BJ (cell line): Measurements from ENCODE around the gene MYCN. TPM values are rescaled to one million over a fixed set of nuclear protein-coding genes. Genes with fewer than 3 reads are reported as not detected.

Source experiments
- CTCF ChIA-PET: fragments of 350-600 bp; formaldehyde crosslinking; extraction: SDS; loops from one replicate; lab custom pipeline; 2021; ENCODE audit warnings: antibody characterized with exemption, inconsistent platforms; lab: Yijun Ruan, JAX
- POLR2A ChIA-PET: fragments of 300-600 bp; sonication (Branson Sonifier 250); formaldehyde crosslinking; extraction: SDS; loops from one replicate; lab custom pipeline; 2021; ENCODE audit warnings: antibody characterized with exemption; lab: Charles Lee
- DNase-seq: peaks from one replicate; pipeline ENCODE4 v3.0.0-alpha.2; 2011; ENCODE audit warnings: low read depth
- H3K27me3 ChIP-seq: 2 replicates; pipeline ENCODE4 v1.6.0; 2011; ENCODE audit warnings: low read length; ENCODE audit not compliant: control insufficient read depth, insufficient read depth
- H3K36me3 ChIP-seq: 2 replicates; pipeline ENCODE4 v1.5.1; 2011; ENCODE audit warnings: low read length; ENCODE audit not compliant: control insufficient read depth, insufficient read depth
- H3K4me3 ChIP-seq: 2 replicates; pipeline ENCODE4 v1.5.1; 2011; ENCODE audit warnings: low read depth, mild to moderate bottlenecking, control low read depth, low read length
- CTCF ChIP-seq: IDR thresholded peaks from 2 replicates; pipeline ENCODE4 v1.5.1; 2011; ENCODE audit warnings: low read depth, mild to moderate bottlenecking, control low read depth, inconsistent platforms, low read length, moderate library complexity; ENCODE audit not compliant: insufficient read depth
- polyA plus RNA-seq: library from polyadenylated mRNA; depleted of rRNA; stranded (reverse); fragments of >200 nt; gene quantifications from 2 replicates; pipeline ENCODE4 v1.2.3, GENCODE V29; 2011

Gene MYCN
- polyA plus RNA-seq, 1 experiment, result not detected

- Histone ChIP-seq H3K27me3 (no peaks in the 10 kb centered on the region), H3K4me3 (no peak overlapping the region), H3K36me3 (no peaks in the 10 kb centered on the region)
- POLR2A ChIA-PET, result no interaction called here
- DNase-seq, result no peak
- TF ChIP-seq CTCF, result no peak
- CTCF ChIA-PET, result no interaction called here
Observed at GRCh38 chr2:15963977-15964670, 23.8 kb downstream of the MYCN start.

DNA sequence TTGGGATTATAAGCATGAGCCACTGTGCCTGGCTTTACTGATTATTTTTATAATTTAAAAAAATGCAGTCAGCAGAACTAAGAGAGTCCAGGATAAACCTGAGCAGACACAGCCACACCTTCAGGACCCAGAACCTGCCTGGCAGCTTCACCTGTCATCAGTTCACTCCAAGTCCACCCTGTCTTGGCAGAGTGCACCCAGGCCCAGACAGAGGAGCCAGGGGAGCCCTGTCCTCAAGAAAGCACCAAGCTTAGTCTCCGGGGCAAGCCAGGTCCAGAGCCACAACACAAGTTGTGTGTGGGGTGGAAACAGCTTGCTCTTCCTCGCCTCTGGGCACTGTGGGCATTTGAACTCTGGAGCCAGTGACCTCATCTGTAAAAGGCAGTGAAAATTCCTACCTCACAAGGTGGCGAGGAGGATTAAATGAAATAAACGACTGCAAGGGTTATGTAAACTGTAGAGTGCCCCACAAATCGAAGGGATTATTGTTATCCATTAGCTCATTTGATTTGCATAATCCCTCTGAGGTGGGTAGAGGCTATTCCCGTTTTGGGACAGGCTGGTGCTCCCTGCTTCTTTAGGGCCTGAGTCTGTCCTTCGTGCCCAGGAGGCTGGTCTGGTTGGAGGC lies 24.7 kb downstream of the MYCN start:
- TF ChIP-seq CTCF, result no peak
- ChIA-PET POLR2A (no interaction called here), CTCF (no interaction called here)
- no peak for DNase-seq
- H3K27me3 ChIP-seq, result no peaks in the 10 kb centered on the region
- no peak overlapping the region for H3K4me3 ChIP-seq
- no peaks in the 10 kb centered on the region for H3K36me3 ChIP-seq

DNA sequence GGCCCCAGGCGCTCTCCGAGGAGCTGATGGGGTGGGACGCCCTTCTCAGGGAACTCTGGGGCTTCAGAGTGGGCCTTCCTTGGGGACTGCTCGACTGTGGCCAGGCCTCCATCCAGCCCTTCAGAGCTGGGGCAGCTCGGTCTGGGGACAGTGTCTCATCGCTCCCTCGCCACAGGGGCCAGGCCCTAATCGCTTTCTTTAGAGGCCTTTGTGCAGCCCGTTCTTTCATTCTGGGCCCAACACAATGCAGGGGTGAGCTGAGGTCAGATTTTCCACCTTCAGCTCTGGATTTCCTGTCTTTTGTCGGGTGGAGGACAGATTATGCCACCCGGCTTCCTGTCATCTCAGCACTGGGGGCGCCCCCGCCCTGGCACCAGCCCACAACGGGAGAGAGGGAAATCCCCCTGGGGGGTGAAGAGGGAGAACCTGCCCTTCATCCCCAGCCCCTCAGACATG lies 25.2 kb downstream of the MYCN start:
- TF ChIP-seq CTCF, result no peak
- ChIA-PET POLR2A (no interaction called here), CTCF (no interaction called here)

GRCh38 chr2:15967415-15968279 lies 27.3 kb downstream of the MYCN start:
- ChIA-PET CTCF (no interaction called here), POLR2A (no interaction called here)
- TF ChIP-seq CTCF, result no peak
- no peaks in the 10 kb centered on the region for H3K36me3 ChIP-seq
- no peak overlapping the region for H3K4me3 ChIP-seq
- no peak for DNase-seq
- H3K27me3 ChIP-seq, result no peaks in the 10 kb centered on the region

More for the DNA sequence above, 25.2 kb downstream of the MYCN start:
- Histone ChIP-seq H3K36me3 (no peaks in the 10 kb centered on the region), H3K27me3 (no peaks in the 10 kb centered on the region), H3K4me3 (no peak overlapping the region)
- DNase-seq, result no peak
